PFSK-1 (cell line): ENCODE results near the gene TAF1C.

Experiments used
- FOXP2 ChIP-seq: optimal IDR thresholded peaks from 2 replicates; pipeline ENCODE3; 2011; ENCODE audit warnings: borderline replicate concordance, control low read depth, inconsistent platforms; ENCODE audit not compliant: insufficient read depth; ENCODE audit errors: extremely low read length, extremely low read depth
- POLR2AphosphoS5 ChIP-seq: IDR thresholded peaks from 2 replicates; pipeline ENCODE4 v1.6.1; 2012; ENCODE audit warnings: low read depth, mild to moderate bottlenecking, control low read depth, low read length, moderate library complexity

- no peak for TF ChIP-seq POLR2AphosphoS5
- no peak for TF ChIP-seq FOXP2
Observed at GRCh38 chr16:84220851-84221250, 34.0 kb upstream of the TAF1C start.
